HG03520 (cell line): ENCODE measurements around the gene SLC1A5.
"Not testable (repeated sequence)": the region's sequence is repeated elsewhere in the genome, so short reads cannot be mapped to it uniquely, and the experiment has no call there.

Experiments used
- ATAC-seq: cut with Tn5 transposase; IDR thresholded peaks from one replicate; pipeline ENCODE4 v1.9.1; 2021; ENCODE audit warnings: mild to moderate bottlenecking, moderate library complexity; ENCODE audit not compliant: unreplicated experiment

Gene SLC1A5

DNA sequence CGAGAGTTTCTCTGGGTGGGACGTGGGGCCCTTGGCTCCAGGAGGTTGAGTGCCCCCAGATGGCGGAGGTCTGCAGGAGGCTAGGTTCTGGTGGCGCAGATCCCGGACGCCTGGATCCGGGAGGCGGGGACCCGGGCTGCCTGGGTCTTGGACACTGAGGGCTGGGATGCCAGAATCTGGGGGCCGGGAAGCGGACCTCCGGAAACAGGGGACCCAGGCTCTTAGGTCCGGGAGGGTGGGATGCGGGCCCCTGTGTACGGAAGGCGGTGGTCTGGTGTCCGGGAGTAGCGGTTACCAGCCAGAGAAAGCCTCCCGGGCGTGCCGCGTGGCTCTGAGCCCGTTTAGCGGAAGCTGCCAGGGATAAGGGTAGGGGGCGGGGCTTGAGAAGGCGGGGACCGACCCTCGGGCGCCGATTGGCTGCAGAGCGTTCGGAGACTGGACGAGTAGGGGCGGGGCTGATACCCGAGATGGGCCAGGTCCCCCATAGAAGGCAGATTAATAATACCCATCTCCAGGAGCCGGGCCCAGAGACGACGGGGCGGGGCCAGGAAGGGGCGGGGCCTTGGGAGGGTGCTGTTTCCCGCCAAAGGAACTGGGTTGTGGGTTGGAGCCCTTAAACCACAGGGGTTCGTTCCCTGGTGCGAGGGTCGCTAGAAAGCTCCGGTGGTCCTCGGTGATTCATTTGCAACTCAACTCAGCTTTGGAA is at the start of gene SLC1A5:
TSS of gene SLC1A5 (minus strand) at position 333 of the 706 bp plus-strand sequence. CDS start 629 bp downstream, outside the sequence.
- peak; percentile 54 for ATAC-seq

DNA sequence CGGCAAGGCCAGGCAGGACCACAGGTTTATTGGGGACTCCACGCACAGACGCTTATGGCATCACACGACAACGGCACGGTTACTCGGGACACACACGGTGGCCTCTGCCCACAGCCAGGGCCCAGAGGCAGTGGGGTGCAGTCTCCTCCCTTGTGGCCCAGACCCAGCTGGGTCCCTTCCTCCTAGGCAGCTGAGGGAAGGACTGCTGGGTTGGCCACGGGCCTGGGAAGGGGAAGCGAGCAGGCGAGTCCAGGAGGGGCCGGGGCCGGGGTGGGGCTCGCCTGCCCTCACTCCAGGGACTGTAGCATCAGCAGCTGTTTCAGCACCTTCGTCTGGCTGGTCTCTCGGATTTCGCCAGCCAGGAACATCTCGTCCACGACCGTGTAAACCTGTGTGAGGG is 49.8 kb upstream of the SLC1A5 start:
- no peak for ATAC-seq

GRCh38 chr19:46834984-46835383 is 46.6 kb upstream of the SLC1A5 start:
- no peak for ATAC-seq

DNA sequence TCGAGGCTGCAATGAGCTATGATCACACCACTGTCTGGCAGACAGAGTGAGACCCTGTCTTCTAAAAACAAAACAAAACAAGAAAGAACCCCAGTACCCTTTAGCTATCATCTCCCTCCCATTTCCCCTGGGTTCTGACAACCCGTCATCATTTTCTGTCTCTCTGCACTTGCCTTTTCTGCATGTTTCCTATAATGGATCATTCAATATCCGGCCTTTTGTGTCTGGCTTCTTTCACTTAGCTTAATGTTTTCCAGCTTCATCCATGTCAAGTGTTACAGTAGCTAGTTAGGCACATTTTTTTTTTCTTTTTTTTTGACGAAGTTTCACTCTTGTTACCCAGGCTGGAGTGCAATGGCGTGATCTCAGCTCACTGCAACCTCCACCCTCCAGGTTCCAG is 45.7 kb upstream of the SLC1A5 start:
- ATAC-seq: no peak

- no peak for ATAC-seq
Observed at GRCh38 chr19:46830864-46831263, 42.5 kb upstream of the SLC1A5 start.

DNA sequence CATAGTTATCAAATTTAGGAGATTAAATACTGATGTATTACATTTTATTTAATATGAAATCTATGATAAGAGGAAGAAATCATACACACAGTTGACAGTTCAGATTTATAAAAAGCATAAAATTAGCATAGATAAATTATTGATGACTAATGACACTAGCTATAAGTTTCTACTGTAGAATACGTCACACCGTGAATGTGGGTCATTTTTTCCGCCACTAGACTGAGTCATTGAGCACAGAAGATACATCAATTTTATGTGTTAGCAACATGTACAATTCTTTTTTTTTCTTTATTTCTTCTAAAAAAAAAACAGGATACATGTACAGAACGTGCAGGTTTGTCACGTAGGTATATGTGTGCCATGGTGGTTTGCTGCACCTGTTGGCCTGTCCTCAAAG is 40.1 kb upstream of the SLC1A5 start:
- no peak for ATAC-seq

DNA sequence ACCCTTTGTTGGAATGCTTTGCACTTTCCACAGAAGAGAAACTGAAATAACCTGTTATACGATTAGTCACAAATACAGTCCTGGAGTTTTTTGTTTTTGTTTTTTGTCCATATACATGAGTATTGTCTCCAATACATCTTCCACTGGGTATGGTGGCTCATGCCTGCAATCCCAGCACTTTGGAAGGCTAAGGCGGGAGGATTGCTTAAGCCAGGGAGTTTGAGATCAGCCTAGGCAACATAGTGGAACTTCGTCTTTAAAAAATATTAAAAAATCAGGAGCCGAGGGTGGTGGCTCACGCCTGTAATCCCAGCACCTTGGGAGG is 37.3 kb upstream of the SLC1A5 start:
- ATAC-seq: no peak

DNA sequence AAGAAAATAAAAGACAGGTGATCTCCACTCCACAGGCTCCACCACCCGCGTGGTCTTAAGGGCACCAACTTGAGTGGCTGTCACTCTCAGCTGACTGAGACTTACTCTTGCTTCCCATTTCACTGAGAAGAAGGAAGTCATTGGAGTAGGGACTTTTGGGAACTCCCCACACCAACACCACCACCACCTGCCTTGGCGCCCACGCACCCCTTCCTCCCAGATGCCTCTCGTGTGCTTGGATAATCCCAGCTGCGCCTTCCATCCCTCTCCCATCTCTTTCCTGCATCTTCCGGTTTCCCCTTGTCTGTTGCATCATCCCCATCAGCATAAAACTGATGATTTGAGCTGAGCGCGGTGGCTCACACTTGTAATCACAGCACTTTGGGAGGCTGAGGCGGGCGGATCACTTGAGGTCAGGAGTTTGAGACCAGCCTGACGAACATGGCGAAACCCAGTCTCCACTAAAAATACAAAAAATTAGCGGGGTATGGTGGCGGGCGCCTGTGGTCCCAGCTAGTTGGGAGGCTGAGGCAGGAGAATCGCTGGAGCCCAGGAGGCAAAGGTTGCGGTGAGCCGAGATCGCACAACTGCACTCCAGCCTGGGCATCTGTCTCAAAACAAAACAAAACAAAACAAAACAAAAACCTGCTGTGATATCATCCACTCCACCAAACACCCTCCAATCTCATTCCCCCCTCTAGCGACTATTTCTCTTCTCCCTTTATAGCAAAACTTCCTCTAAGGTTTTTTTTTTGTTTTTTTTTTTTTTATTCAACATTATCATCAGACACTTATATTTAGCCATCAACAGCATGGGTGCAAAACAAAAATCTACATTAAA is 36.7 kb upstream of the SLC1A5 start:
- no peak for ATAC-seq

GRCh38 chr19:46823049-46823448 is 34.7 kb upstream of the SLC1A5 start:
- no peak for ATAC-seq

DNA sequence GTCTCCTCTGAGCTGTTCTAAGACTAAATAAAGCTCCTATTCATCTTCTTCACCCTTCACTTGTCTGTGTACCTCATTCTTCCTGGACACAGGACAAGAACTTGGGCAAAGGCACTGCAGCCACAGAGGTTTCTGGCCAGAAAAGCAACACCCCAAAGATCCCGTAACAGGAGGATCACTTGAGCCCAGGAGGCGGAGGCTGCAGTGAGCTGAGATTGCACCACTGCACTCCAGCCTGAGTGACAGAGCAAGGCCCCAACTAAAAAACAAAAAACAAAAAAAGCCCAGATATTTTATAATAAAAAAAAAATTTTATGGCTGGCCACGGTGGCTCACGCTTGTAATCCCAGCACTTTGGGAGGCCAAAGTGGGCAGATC is 34.0 kb upstream of the SLC1A5 start:
- ATAC-seq: not testable (repeated sequence)

- ATAC-seq: no peak
Observed at GRCh38 chr19:46821512-46822409, 33.4 kb upstream of the SLC1A5 start.

- ATAC-seq: no peak
Observed at GRCh38 chr19:46818812-46819211, 30.4 kb upstream of the SLC1A5 start.

DNA sequence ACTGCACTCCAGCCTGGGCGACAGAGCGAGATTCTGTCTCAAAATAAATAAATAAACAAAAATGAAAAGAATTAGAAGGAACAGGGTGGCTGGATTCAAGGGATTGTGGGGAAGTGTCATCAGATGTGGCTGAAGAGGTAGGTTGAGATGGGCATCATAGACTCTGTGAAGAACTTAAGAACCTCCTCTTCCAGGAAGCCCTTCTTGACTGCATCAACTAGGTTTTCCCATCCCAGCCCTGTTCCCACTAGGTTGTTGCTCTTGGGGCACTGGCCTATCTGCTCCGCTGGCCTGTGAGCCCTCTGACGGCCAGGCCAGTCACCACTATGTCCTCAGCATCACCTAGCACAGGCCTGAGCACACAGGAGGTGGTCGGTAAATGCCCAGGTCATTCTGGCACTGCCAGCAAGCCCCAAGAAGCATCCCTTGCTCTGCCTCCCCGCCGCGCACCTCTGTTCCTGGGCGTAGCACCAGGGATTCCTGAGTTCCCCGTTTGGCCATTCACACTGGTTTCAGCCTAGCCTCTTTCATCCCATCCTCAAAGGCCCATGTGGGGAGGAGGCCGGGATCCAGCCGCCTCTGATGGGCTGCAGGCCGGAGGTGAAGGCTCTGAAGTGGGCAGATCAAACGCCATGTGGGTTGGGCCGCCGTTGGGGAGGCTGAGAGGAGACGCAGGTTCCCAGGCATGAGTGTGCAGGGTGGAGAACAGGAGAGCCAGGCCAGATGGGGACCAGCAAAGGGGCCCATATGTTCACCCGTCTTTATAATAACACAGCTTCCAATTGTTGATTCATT is 27.6 kb upstream of the SLC1A5 start:
- ATAC-seq: no peak

DNA sequence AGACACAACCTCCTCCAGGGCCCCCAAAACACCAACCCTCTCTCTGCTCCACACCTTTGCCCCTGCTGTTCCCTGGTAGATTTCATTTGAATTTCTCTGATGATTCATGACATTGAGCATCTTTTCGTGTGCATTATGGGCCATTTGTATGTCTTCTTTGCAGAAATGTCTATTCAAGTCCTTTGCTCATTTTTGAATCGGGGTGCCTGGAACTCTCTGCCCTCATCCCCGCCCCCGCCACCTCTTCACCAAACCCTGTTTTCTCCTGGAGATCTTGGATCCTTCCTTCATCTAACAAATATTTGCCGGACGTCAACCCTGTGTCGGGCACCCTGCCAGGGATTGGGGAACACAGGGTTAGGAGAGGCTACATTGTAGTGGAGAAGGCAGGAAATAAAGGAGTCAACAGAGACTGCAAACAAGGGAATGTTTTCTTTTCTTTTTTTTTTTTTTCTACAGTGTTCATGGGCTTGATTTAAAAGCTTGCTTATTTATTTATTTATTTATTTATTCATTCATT is 25.5 kb upstream of the SLC1A5 start:
- no peak for ATAC-seq

- ATAC-seq: no peak
Observed at GRCh38 chr19:46812977-46813838, 24.8 kb upstream of the SLC1A5 start.

DNA sequence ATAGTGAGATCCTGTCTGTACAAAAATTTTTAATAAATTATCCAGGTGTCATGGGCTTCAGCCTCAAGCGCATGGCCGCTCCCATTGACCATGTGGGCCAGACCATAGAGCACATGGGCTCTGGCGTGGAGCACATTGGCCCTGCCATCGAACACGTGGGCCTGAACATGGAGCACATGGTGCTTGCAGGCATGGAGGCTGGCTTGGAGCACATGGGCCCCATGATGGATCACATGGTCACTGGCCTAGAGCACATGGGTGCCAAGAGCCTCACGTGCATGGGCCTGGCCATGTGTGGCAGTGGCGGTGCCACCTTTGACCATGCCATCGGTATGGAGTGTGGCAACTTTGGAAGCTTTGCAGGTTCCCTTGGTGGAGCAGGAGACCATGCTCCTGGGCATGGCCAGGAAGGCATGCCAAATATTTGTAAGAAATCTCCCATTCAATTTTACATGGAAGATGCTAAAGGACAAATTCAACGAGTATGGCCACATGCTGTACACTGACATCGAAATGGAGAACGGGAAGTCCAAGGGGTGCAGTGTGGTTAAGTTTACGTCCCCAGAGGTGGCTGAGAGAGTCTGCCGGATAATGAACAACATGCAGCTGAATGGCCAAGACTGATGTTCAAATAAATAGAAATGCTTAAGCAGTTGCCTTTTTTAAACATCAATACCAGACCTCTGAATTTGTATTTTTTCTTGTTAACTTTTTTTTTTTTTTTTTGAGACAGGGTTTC is 21.3 kb upstream of the SLC1A5 start:
- ATAC-seq: no peak

GRCh38 chr19:46806656-46807055 is 18.3 kb upstream of the SLC1A5 start:
- ATAC-seq: no peak

- ATAC-seq: not testable (repeated sequence)
Observed at GRCh38 chr19:46804432-46804831, 16.0 kb upstream of the SLC1A5 start.

GRCh38 chr19:46803555-46803954 is 15.2 kb upstream of the SLC1A5 start:
- no peak for ATAC-seq
